H1 (cell line): Measurements from ENCODE around the gene PXK. TPM values are rescaled to one million over a fixed set of nuclear protein-coding genes. Genes with fewer than 3 reads are reported as not detected.
A peak's percentile ranks its signal among the peaks of the same experiment; 100 is the strongest.

Source experiments
- GTF2F1 ChIP-seq: IDR thresholded peaks from 2 replicates; pipeline ENCODE4 v1.6.1; 2012; ENCODE audit warnings: low read depth, low read length, improper control_type of control experiment, borderline replicate concordance
- HDAC2 ChIP-seq, 2 experiments: fragments of 300-600 bp in 1 of 2; sonication (generic) in 1 of 2; IDR thresholded peaks; 2 replicates each; pipeline ENCODE4 v1.6.1; 2011 to 2012; ENCODE audit warnings: low read depth in 2 of 2, low read length in 2 of 2, mild to moderate bottlenecking in 2 of 2, moderate library complexity in 2 of 2, borderline replicate concordance in 1 of 2, inconsistent platforms in 1 of 2
- HDAC6 ChIP-seq: IDR thresholded peaks from one replicate; pipeline ENCODE4 v1.7.1; 2012; ENCODE audit warnings: low read depth, mild to moderate bottlenecking, inconsistent platforms, low read length, moderate library complexity
- SIN3A ChIP-seq, 2 experiments: IDR thresholded peaks in 1 of 2; conservative IDR thresholded peaks in 1 of 2; 2 replicates each; pipeline ENCODE4 v1.6.1; 2011 to 2012; ENCODE audit warnings: low read length in 2 of 2, improper control_type of control experiment in 1 of 2, low read depth in 1 of 2, mild to moderate bottlenecking in 1 of 2
- TAF1 ChIP-seq: IDR thresholded peaks from 2 replicates; pipeline ENCODE4 v1.6.1; 2011; ENCODE audit warnings: mild to moderate bottlenecking, low read depth, low read length
- TAF7 ChIP-seq: optimal IDR thresholded peaks from 2 replicates; pipeline ENCODE3; 2011; ENCODE audit warnings: low read depth, mild to moderate bottlenecking, inconsistent platforms, low read length, moderate library complexity, borderline replicate concordance
- polyA plus RNA-seq, 7 experiments: library from polyadenylated mRNA; depleted of rRNA in 3 of 7; stranded (reverse) in 5 of 7; unstranded in 2 of 7; fragments of >200 nt in 5 of 7; fragments of 200-250 nt in 2 of 7; gene quantifications; 1 replicate in 5 of 7; 2 replicates in 1 of 7; 4 replicates in 1 of 7; pipeline versions ENCODE4 v1.2.1 to v1.2.3, GENCODE V29; 2011 to 2013; ENCODE audit warnings: missing spikeins in 2 of 7, mixed read lengths in 2 of 7
- total RNA-seq: library from RNA; stranded (reverse); fragmentation: NEBNext Ultra II Directional; extraction: Animal tissue kit (Norgen Biotek cat#: 25700); gene quantifications from 2 replicates; pipeline ENCODE4 v1.2.1, GENCODE V29; 2021
- TF ChIP-seq, protein P1 (sequence below): fragments of 300-600 bp; sonication (generic); IDR thresholded peaks from 2 replicates; pipeline ENCODE4 v1.7.1; 2012; ENCODE audit warnings: low read length, moderate library complexity, mild to moderate bottlenecking, inconsistent platforms; ENCODE audit not compliant: insufficient replicate concordance

Gene PXK
- total and polyA plus RNA-seq, 2 of the 8 experiments (the other 6 are each of a cell fraction or from before 2014, with no cell fraction given) = 3.5 to 7.1 TPM

DNA sequence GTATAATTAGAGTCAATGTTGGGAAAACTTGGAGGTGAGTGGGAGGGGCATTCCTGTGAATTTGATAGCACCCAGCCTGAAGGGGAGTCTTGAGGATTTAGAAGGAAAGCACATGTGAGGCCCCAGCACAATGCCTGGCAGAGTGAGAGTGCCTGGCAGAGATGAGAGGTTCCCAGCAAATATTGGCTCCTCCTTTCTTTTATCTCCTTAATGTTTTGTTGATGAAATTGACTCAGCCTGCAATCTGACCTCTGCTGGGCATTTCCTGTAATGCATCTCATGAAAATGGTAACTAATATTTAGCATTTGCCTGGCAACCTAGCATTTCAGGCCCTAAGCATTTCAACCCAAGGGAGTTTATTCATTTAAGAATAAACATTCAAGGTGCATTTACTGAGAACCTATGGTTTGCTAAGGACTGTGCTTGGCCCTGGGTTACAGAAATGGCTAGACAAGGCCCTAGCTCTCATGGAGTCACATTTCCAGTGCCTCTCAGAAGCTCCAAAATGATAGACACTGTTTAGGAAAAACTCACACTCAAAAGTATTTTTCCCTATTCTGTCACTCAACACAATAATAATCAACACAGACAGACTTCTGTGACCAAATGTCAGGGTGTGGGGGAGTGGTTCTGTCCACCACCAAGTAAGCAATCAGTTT lies 82.0 kb downstream of the PXK start (continued):
- TF ChIP-seq HDAC2 (IDR thresholded peaks at IDR 0.05; ENCODE audit: borderline replicate concordance in 1 of 2, low read depth in 2 of 2, low read length in 2 of 2) = no peak
- no peak for TF ChIP-seq SIN3A (conservative IDR thresholded peaks at IDR 0.05 in 1 of 2, IDR thresholded peaks at IDR 0.05 in 1 of 2; ENCODE audit: low read depth in 1 of 2, low read length in 2 of 2)
- 0 out of 2 replicates have a peak, but pooled peaks have one; percentile 16 for TF ChIP-seq TAF1
- TF ChIP-seq HDAC6 = no peak
- no peak for TF ChIP-seq GTF2F1
- TF ChIP-seq, protein P1, sequence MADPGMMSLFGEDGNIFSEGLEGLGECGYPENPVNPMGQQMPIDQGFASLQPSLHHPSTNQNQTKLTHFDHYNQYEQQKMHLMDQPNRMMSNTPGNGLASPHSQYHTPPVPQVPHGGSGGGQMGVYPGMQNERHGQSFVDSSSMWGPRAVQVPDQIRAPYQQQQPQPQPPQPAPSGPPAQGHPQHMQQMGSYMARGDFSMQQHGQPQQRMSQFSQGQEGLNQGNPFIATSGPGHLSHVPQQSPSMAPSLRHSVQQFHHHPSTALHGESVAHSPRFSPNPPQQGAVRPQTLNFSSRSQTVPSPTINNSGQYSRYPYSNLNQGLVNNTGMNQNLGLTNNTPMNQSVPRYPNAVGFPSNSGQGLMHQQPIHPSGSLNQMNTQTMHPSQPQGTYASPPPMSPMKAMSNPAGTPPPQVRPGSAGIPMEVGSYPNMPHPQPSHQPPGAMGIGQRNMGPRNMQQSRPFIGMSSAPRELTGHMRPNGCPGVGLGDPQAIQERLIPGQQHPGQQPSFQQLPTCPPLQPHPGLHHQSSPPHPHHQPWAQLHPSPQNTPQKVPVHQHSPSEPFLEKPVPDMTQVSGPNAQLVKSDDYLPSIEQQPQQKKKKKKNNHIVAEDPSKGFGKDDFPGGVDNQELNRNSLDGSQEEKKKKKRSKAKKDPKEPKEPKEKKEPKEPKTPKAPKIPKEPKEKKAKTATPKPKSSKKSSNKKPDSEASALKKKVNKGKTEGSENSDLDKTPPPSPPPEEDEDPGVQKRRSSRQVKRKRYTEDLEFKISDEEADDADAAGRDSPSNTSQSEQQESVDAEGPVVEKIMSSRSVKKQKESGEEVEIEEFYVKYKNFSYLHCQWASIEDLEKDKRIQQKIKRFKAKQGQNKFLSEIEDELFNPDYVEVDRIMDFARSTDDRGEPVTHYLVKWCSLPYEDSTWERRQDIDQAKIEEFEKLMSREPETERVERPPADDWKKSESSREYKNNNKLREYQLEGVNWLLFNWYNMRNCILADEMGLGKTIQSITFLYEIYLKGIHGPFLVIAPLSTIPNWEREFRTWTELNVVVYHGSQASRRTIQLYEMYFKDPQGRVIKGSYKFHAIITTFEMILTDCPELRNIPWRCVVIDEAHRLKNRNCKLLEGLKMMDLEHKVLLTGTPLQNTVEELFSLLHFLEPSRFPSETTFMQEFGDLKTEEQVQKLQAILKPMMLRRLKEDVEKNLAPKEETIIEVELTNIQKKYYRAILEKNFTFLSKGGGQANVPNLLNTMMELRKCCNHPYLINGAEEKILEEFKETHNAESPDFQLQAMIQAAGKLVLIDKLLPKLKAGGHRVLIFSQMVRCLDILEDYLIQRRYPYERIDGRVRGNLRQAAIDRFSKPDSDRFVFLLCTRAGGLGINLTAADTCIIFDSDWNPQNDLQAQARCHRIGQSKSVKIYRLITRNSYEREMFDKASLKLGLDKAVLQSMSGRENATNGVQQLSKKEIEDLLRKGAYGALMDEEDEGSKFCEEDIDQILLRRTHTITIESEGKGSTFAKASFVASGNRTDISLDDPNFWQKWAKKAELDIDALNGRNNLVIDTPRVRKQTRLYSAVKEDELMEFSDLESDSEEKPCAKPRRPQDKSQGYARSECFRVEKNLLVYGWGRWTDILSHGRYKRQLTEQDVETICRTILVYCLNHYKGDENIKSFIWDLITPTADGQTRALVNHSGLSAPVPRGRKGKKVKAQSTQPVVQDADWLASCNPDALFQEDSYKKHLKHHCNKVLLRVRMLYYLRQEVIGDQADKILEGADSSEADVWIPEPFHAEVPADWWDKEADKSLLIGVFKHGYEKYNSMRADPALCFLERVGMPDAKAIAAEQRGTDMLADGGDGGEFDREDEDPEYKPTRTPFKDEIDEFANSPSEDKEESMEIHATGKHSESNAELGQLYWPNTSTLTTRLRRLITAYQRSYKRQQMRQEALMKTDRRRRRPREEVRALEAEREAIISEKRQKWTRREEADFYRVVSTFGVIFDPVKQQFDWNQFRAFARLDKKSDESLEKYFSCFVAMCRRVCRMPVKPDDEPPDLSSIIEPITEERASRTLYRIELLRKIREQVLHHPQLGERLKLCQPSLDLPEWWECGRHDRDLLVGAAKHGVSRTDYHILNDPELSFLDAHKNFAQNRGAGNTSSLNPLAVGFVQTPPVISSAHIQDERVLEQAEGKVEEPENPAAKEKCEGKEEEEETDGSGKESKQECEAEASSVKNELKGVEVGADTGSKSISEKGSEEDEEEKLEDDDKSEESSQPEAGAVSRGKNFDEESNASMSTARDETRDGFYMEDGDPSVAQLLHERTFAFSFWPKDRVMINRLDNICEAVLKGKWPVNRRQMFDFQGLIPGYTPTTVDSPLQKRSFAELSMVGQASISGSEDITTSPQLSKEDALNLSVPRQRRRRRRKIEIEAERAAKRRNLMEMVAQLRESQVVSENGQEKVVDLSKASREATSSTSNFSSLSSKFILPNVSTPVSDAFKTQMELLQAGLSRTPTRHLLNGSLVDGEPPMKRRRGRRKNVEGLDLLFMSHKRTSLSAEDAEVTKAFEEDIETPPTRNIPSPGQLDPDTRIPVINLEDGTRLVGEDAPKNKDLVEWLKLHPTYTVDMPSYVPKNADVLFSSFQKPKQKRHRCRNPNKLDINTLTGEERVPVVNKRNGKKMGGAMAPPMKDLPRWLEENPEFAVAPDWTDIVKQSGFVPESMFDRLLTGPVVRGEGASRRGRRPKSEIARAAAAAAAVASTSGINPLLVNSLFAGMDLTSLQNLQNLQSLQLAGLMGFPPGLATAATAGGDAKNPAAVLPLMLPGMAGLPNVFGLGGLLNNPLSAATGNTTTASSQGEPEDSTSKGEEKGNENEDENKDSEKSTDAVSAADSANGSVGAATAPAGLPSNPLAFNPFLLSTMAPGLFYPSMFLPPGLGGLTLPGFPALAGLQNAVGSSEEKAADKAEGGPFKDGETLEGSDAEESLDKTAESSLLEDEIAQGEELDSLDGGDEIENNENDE = no peak
- TF ChIP-seq TAF7 = no peak
